Panc1 (cell line): ENCODE data around the gene ANKRD36.
"Not testable (repeated sequence)": the region's sequence is repeated elsewhere in the genome, so short reads cannot be mapped to it uniquely, and the experiment has no call there.

Experiments used
- POLR2AphosphoS5 ChIP-seq: IDR thresholded peaks from 2 replicates; pipeline ENCODE4 v1.6.1; 2012; ENCODE audit warnings: mild to moderate bottlenecking, low read depth, low read length, moderate library complexity
- TF ChIP-seq, protein P1 (sequence below): fragments of 450-650 bp; IDR thresholded peaks from 2 replicates; pipeline ENCODE4 v1.5.1; 2017; ENCODE audit warnings: mild to moderate bottlenecking
- TF ChIP-seq, protein P2 (sequence below), 2 experiments: IDR thresholded peaks; 2 replicates each; pipeline ENCODE4 v1.6.1; 2011 to 2012; ENCODE audit warnings: low read depth in 2 of 2, control low read depth in 1 of 2, low read length in 1 of 2, mild to moderate bottlenecking in 1 of 2, moderate library complexity in 1 of 2; ENCODE audit not compliant: insufficient read depth in 1 of 2

DNA sequence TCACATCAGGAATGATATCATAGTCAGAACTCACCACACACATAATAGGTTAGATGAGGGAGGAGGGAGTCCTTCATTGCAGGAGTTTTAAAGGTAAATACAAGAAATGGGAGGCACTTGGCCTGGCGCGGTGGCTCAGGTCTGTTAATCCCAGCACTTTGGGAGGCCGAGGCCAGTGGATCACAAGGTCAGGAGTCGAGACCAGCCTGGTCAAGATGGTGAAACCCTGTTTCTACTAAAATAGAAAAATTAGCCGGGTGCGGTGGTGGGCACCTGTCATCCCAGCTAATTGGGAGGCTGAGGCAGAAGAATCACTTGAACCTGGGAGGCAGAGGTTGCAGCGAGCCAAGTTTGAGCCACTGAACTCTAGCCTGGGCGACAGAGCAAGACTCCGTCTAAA, 1.7 kb upstream of the ANKRD36 start:
- not testable (repeated sequence) for TF ChIP-seq POLR2AphosphoS5
- TF ChIP-seq, protein P1, sequence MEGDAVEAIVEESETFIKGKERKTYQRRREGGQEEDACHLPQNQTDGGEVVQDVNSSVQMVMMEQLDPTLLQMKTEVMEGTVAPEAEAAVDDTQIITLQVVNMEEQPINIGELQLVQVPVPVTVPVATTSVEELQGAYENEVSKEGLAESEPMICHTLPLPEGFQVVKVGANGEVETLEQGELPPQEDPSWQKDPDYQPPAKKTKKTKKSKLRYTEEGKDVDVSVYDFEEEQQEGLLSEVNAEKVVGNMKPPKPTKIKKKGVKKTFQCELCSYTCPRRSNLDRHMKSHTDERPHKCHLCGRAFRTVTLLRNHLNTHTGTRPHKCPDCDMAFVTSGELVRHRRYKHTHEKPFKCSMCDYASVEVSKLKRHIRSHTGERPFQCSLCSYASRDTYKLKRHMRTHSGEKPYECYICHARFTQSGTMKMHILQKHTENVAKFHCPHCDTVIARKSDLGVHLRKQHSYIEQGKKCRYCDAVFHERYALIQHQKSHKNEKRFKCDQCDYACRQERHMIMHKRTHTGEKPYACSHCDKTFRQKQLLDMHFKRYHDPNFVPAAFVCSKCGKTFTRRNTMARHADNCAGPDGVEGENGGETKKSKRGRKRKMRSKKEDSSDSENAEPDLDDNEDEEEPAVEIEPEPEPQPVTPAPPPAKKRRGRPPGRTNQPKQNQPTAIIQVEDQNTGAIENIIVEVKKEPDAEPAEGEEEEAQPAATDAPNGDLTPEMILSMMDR: not testable (repeated sequence)
- TF ChIP-seq, protein P2, sequence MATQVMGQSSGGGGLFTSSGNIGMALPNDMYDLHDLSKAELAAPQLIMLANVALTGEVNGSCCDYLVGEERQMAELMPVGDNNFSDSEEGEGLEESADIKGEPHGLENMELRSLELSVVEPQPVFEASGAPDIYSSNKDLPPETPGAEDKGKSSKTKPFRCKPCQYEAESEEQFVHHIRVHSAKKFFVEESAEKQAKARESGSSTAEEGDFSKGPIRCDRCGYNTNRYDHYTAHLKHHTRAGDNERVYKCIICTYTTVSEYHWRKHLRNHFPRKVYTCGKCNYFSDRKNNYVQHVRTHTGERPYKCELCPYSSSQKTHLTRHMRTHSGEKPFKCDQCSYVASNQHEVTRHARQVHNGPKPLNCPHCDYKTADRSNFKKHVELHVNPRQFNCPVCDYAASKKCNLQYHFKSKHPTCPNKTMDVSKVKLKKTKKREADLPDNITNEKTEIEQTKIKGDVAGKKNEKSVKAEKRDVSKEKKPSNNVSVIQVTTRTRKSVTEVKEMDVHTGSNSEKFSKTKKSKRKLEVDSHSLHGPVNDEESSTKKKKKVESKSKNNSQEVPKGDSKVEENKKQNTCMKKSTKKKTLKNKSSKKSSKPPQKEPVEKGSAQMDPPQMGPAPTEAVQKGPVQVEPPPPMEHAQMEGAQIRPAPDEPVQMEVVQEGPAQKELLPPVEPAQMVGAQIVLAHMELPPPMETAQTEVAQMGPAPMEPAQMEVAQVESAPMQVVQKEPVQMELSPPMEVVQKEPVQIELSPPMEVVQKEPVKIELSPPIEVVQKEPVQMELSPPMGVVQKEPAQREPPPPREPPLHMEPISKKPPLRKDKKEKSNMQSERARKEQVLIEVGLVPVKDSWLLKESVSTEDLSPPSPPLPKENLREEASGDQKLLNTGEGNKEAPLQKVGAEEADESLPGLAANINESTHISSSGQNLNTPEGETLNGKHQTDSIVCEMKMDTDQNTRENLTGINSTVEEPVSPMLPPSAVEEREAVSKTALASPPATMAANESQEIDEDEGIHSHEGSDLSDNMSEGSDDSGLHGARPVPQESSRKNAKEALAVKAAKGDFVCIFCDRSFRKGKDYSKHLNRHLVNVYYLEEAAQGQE (IDR thresholded peaks at IDR 0.05; ENCODE audit: insufficient read depth in 1 of 2, low read depth in 2 of 2, low read length in 1 of 2): not testable (repeated sequence)
